GM23248 (cell line): Measurements from ENCODE around the gene SPEN.

ENCODE experiments used
- EZH2 ChIP-seq: fragments of 200-600 bp; sonication (generic); IDR thresholded peaks from 2 replicates; pipeline ENCODE4 v1.6.1; 2018; ENCODE audit warnings: antibody characterized with exemption, mild to moderate bottlenecking; ENCODE audit not compliant: insufficient read depth, poor library complexity, severe bottlenecking
- EZH2phosphoT487 ChIP-seq: fragments of 200-600 bp; sonication (generic); IDR thresholded peaks from 2 replicates; pipeline ENCODE4 v1.6.1; 2018; ENCODE audit warnings: antibody characterized with exemption, moderate library complexity, mild to moderate bottlenecking, low read depth; ENCODE audit not compliant: insufficient read depth

DNA sequence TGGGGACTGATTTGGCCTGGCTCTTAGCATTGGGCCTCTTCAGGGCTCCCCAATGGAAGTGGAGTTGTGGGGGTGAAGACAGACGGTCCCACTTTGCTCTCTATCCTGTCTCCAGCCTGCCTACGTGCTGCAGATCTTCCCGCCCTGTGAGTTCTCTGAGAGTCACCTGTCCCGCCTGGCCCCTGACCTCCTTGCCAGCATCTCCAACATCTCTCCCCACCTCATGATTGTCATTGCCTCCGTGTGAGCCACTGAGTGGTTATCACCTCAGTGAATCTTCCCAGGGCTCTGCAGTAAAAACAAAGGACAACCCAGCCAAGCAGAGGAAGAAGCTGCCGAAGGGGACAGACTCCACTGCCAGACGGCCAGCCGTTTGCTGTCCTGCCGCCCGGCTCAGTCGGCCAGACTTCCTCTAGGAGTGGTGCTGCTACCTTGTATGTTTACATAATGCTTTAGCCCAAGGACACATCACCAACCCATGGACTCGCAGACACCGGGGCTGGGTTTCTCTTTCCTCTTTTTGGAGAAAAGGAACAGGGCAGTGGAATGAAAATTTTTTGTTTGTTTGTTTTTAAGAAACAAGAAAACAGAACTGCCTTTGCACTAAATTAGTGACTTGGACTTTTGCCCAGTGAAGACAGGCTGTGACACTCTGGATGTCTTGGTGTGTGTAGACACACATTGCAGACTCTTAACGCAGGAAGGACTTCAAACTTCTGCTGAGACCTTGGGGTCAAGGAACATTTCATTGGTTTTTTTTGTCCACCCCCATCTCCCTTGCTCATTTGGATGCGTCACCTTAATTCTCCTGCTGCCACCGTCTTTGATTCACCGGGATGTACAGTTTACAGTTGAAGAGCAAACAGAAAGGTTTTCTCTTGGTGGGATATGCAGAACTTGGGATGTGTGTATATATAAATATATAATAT, 91.9 kb downstream of the SPEN start:
- no peak for TF ChIP-seq EZH2phosphoT487
- TF ChIP-seq EZH2 = no peak
